Sigmoid colon (tissue), 3 donors: ENCODE measurements around the gene NPBWR2.

Experiments used
- CTCF ChIP-seq, 4 experiments: fragments of 450-650 bp in 3 of 4; fragments of 200-600 bp in 1 of 4; IDR thresholded peaks; one replicate each; pipeline ENCODE4 v1.5.1; 2016 to 2019; ENCODE audit warnings: antibody characterized with exemption in 4 of 4, mild to moderate bottlenecking in 3 of 4, moderate library complexity in 2 of 4
- POLR2A ChIP-seq, 2 donors: fragments of 450-650 bp; IDR thresholded peaks; one replicate each; pipeline ENCODE4 v1.6.1; 2016; ENCODE audit warnings: antibody characterized with exemption in 2 of 2, mild to moderate bottlenecking in 2 of 2, moderate library complexity in 2 of 2

GRCh38 chr20:64108731-64109681 lies 1.6 kb upstream of the NPBWR2 start:
- TF ChIP-seq POLR2A (IDR thresholded peaks at IDR 0.05) = no peak
- no peak for TF ChIP-seq CTCF (IDR thresholded peaks at IDR 0.05)
